HG02623 (cell line): ENCODE data around the gene ODR4.
A peak's percentile ranks its signal among the peaks of the same experiment; 100 is the strongest.
"Not testable (repeated sequence)": the region's sequence is repeated elsewhere in the genome, so short reads cannot be mapped to it uniquely, and the experiment has no call there.

Experiments
- ATAC-seq: cut with Tn5 transposase; IDR thresholded peaks from one replicate; pipeline ENCODE4 v1.9.1; 2021; ENCODE audit warnings: moderate library complexity; ENCODE audit not compliant: unreplicated experiment

ODR4 gene

GRCh38 chr1:186420923-186421322, 45.3 kb downstream of the ODR4 start:
- peak; percentile 94 for ATAC-seq

GRCh38 chr1:186421446-186421845, 45.8 kb downstream of the ODR4 start:
- ATAC-seq: no peak

GRCh38 chr1:186424539-186424938, 48.9 kb downstream of the ODR4 start:
- no peak for ATAC-seq

GRCh38 chr1:186426118-186426517, 50.5 kb downstream of the ODR4 start:
- ATAC-seq: no peak

- ATAC-seq: no peak
These were observed 53.4 kb downstream of the ODR4 start for GRCh38 chr1:186429017-186429416.

GRCh38 chr1:186435336-186435735, 59.7 kb downstream of the ODR4 start:
- ATAC-seq: no peak

GRCh38 chr1:186438567-186438966, 62.9 kb downstream of the ODR4 start:
- no peak for ATAC-seq

GRCh38 chr1:186440584-186440983, 64.9 kb downstream of the ODR4 start:
- peak; percentile 16 for ATAC-seq

- no peak for ATAC-seq
These were observed 67.2 kb downstream of the ODR4 start for GRCh38 chr1:186442651-186443375.

- ATAC-seq: no peak
These were observed 68.0 kb downstream of the ODR4 start for GRCh38 chr1:186443638-186444037.

GRCh38 chr1:186446152-186446551, 70.5 kb downstream of the ODR4 start:
- no peak for ATAC-seq

GRCh38 chr1:186454981-186455380, 79.3 kb downstream of the ODR4 start:
- no peak for ATAC-seq

- no peak for ATAC-seq
These were observed 81.2 kb downstream of the ODR4 start for GRCh38 chr1:186456729-186457255.

GRCh38 chr1:186459161-186459560, 83.5 kb downstream of the ODR4 start:
- not testable (repeated sequence) for ATAC-seq

GRCh38 chr1:186461014-186461413, 85.4 kb downstream of the ODR4 start, which contains the start of gene PDC:
TSS of gene PDC (minus strand) at chr1:186461114. CDS start at chr1:186449459, 11,655 bp downstream.
- no peak for ATAC-seq

- ATAC-seq: no peak
These were observed 87.9 kb downstream of the ODR4 start for GRCh38 chr1:186463511-186463910.

GRCh38 chr1:186463926-186464325, 88.3 kb downstream of the ODR4 start:
- ATAC-seq: no peak

GRCh38 chr1:186465491-186465890, 89.9 kb downstream of the ODR4 start:
- not testable (repeated sequence) for ATAC-seq

GRCh38 chr1:186465946-186466345, 90.3 kb downstream of the ODR4 start:
- no peak for ATAC-seq
